Keratinocyte (primary cell): ENCODE measurements around the gene MAB21L3. TPM values are rescaled to one million over a fixed set of nuclear protein-coding genes. Genes with fewer than 3 reads are reported as not detected.

Experiments
- DNase-seq: peaks from one replicate; pipeline ENCODE4 v3.0.0-alpha.2; 2011; ENCODE audit warnings: low read depth, missing footprints, low spot score
- FAIRE-seq: peaks from 2 replicates; lab custom pipeline; 2011; peaks lifted over from hg19 to GRCh38; lab: Jason Lieb, UNC
- H2AFZ ChIP-seq: 2 replicates; pipeline ENCODE4 v1.6.0; 2012; ENCODE audit warnings: low read length, control low read depth, inconsistent platforms; ENCODE audit not compliant: control insufficient read depth
- H3K27ac ChIP-seq: 2 replicates; pipeline ENCODE4 v1.5.1; 2011; ENCODE audit warnings: low read length; ENCODE audit not compliant: control insufficient read depth, insufficient read depth
- H3K27me3 ChIP-seq: 3 replicates; pipeline ENCODE4 v1.6.0; 2011; ENCODE audit warnings: low read length; ENCODE audit not compliant: control insufficient read depth, insufficient read depth; ENCODE audit errors: extremely low read depth
- H3K36me3 ChIP-seq, 2 experiments: 2 replicates in 1 of 2; 3 replicates in 1 of 2; pipeline ENCODE4 v1.5.1; 2011; ENCODE audit warnings: low read length in 2 of 2, mild to moderate bottlenecking in 1 of 2; ENCODE audit not compliant: control insufficient read depth in 2 of 2, insufficient read depth in 2 of 2; ENCODE audit errors: extremely low read depth in 1 of 2
- H3K4me1 ChIP-seq: 3 replicates; pipeline ENCODE4 v1.5.1; 2011; ENCODE audit warnings: low read length; ENCODE audit not compliant: control insufficient read depth, insufficient read depth; ENCODE audit errors: extremely low read depth
- H3K4me2 ChIP-seq: 3 replicates; pipeline ENCODE4 v1.6.0; 2011; ENCODE audit warnings: low read depth, low read length; ENCODE audit not compliant: control insufficient read depth, insufficient read depth; ENCODE audit errors: extremely low read depth
- H3K4me3 ChIP-seq, 3 experiments: fragments of 200-600 bp in 1 of 3; sonication (generic) in 1 of 3; 2 replicates in 2 of 3; 3 replicates in 1 of 3; pipeline ENCODE4 v1.5.1; 2011 to 2016; ENCODE audit warnings: low read length in 3 of 3, mild to moderate bottlenecking in 3 of 3, control low read depth in 2 of 3, inconsistent platforms in 1 of 3, low read depth in 1 of 3, mixed read lengths in 1 of 3, mixed run types in 1 of 3, moderate library complexity in 1 of 3; ENCODE audit not compliant: control insufficient read depth in 2 of 3, insufficient read depth in 2 of 3; ENCODE audit errors: extremely low read depth in 1 of 3
- H3K79me2 ChIP-seq: 2 replicates; pipeline ENCODE4 v1.6.0; 2012; ENCODE audit warnings: low read length; ENCODE audit not compliant: control insufficient read depth, insufficient read depth
- H3K9ac ChIP-seq: 3 replicates; pipeline ENCODE4 v1.6.0; 2011; ENCODE audit warnings: low read length; ENCODE audit not compliant: control insufficient read depth, insufficient read depth; ENCODE audit errors: extremely low read depth
- H3K9me1 ChIP-seq: 3 replicates; pipeline ENCODE4 v1.6.0; 2011; ENCODE audit warnings: low read length; ENCODE audit not compliant: control insufficient read depth, insufficient read depth; ENCODE audit errors: extremely low read depth
- H3K9me3 ChIP-seq: 2 replicates; pipeline ENCODE4 v1.5.1; 2012; ENCODE audit warnings: low read depth, low read length; ENCODE audit not compliant: control insufficient read depth
- H4K20me1 ChIP-seq: 3 replicates; pipeline ENCODE4 v1.6.0; 2011; ENCODE audit warnings: low read length; ENCODE audit not compliant: control insufficient read depth, insufficient read depth; ENCODE audit errors: extremely low read depth
- CTCF ChIP-seq, 3 experiments: IDR thresholded peaks in 1 of 3; conservative IDR thresholded peaks in 1 of 3; optimal IDR thresholded peaks in 1 of 3; 2 replicates in 2 of 3; 3 replicates in 1 of 3; pipeline versions ENCODE3 to v1.5.1; 2011; ENCODE audit warnings: low read length in 3 of 3, mild to moderate bottlenecking in 3 of 3, moderate library complexity in 2 of 3, control low read depth in 1 of 3, inconsistent platforms in 1 of 3; ENCODE audit not compliant: insufficient read depth in 2 of 3; ENCODE audit errors: extremely low read depth in 1 of 3
- EZH2 ChIP-seq: IDR thresholded peaks from one replicate; pipeline ENCODE4 v1.6.1; 2012; ENCODE audit warnings: inconsistent platforms, mild to moderate bottlenecking, low read length, moderate library complexity
- dilution Hi-C: fragments of 300-500 bp; cut with MboI; formaldehyde crosslinking; loops from one replicate; pipeline ENCODE4 v1.7.0; 2020; ENCODE audit warnings: low sequenced_read_pairs; ENCODE audit not compliant: extremely low pct_ligation_motif_present
- polyA plus RNA-seq, 5 experiments: library from polyadenylated mRNA; depleted of rRNA in 3 of 5; stranded (reverse) in 3 of 5; stranded (forward) in 1 of 5; unstranded in 1 of 5; fragments of >200 nt; gene quantifications; 1 replicate in 1 of 5; 2 replicates in 3 of 5; 3 replicates in 1 of 5; pipeline versions ENCODE4 v1.2.1 to v1.2.3, GENCODE V29; 2011 to 2012; ENCODE audit warnings: missing spikeins in 2 of 5, low read depth in 1 of 5, low replicate concordance in 1 of 5

Gene MAB21L3
- polyA plus RNA-seq, 1 donor (not counting 4 experiments of a cell fraction or from before 2014, with no cell fraction given): 0.29 TPM

DNA sequence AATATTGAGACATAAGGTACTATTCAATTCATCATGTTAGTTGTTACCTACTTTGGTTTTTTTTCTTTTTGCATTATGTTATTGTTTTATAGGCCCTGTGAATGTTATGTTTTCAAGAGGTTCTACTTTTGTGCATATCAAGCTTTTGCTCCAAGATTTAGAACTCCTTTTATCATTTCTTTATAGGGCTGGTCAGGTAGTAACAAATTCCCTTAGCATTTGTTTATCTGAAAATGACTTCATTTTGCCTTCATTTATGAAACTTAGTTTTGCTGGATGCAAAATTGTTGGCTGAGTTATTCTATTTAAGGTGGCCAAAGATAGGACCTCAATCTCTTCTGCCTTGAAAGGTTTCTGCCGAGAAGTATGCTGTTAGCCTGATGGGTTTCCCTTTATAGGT is 21.3 kb upstream of the MAB21L3 start:
- H3K27me3 ChIP-seq: no peaks in the 10 kb centered on the region
- H3K27ac ChIP-seq: no peak overlapping the region
- H3K4me1 ChIP-seq: no peaks in the 10 kb centered on the region
- no peak overlapping the region for H3K4me2 ChIP-seq
- no peak overlapping the region for H3K4me3 ChIP-seq
- no peak overlapping the region for H2AFZ ChIP-seq
- no peaks in the 10 kb centered on the region for H3K9me1 ChIP-seq
- DNase-seq: no peak
- FAIRE-seq: no peak
- no peak overlapping the region for H3K9ac ChIP-seq
- TF ChIP-seq EZH2 (no peak), CTCF (optimal IDR thresholded peaks at IDR 0.05 in 1 of 3, IDR thresholded peaks at IDR 0.05 in 1 of 3, conservative IDR thresholded peaks at IDR 0.05 in 1 of 3; ENCODE audit: extremely low read depth in 1 of 3, insufficient read depth in 2 of 3, low read length in 3 of 3) (no peak)
- no peaks in the 10 kb centered on the region for H3K79me2 ChIP-seq
- peaks cover 2% of the 10 kb centered on the region for H3K9me3 ChIP-seq
- dilution Hi-C loops: no loop called here
- H3K36me3 ChIP-seq: peaks cover 0 to 10% of the 10 kb centered on the region in 2 experiments
- H4K20me1 ChIP-seq: no peaks in the 10 kb centered on the region

DNA sequence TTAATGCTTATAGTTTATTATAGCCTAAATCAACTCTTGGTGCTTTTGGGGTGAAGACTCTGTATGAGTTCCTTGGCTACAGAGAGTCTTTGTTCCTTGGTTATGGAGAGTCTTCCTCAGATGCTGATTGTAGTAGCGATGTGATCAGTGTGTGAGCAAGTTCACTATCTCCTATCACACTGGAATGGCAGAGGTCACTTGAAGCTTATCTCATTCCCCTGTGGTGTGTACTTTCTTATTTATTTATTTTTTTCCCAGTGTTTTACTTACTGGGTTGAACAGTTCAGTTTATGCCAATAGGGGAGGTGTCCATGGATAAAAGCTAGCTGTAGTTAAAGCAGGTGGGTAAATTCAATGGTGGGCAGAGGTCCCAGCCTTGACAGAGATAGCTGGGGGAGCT is 20.1 kb upstream of the MAB21L3 start:
- no peaks in the 10 kb centered on the region for H3K4me1 ChIP-seq
- peaks cover 0 to 10% of the 10 kb centered on the region in 2 experiments for H3K36me3 ChIP-seq
- no peaks in the 10 kb centered on the region for H3K79me2 ChIP-seq
- FAIRE-seq (no peak), DNase-seq (no peak)
- no peaks in the 10 kb centered on the region for H3K27me3 ChIP-seq
- no peak overlapping the region for H2AFZ ChIP-seq
- dilution Hi-C loops: no loop called here
- no peaks in the 10 kb centered on the region for H4K20me1 ChIP-seq
- peaks cover 2% of the 10 kb centered on the region for H3K9me3 ChIP-seq
- H3K4me2 ChIP-seq: no peak overlapping the region
- H3K4me3 ChIP-seq: no peak overlapping the region
- TF ChIP-seq CTCF (optimal IDR thresholded peaks at IDR 0.05 in 1 of 3, IDR thresholded peaks at IDR 0.05 in 1 of 3, conservative IDR thresholded peaks at IDR 0.05 in 1 of 3; ENCODE audit: extremely low read depth in 1 of 3, insufficient read depth in 2 of 3, low read length in 3 of 3) (no peak), EZH2 (no peak)
- no peak overlapping the region for H3K9ac ChIP-seq
- no peak overlapping the region for H3K27ac ChIP-seq
- no peaks in the 10 kb centered on the region for H3K9me1 ChIP-seq
